Transverse colon (tissue), 4 donors: Measurements from ENCODE around the gene PITPNC1.

ENCODE experiments used
- CTCF ChIP-seq, 5 experiments: fragments of 200-600 bp in 3 of 5; fragments of 450-650 bp in 2 of 5; sonication (generic) in 3 of 5; IDR thresholded peaks; 1 replicate in 2 of 5; 2 replicates in 3 of 5; pipeline ENCODE4 v1.5.1; 2016 to 2017; ENCODE audit warnings: antibody characterized with exemption in 5 of 5, inconsistent platforms in 3 of 5, mild to moderate bottlenecking in 2 of 5, moderate library complexity in 1 of 5
- EP300 ChIP-seq: sonication (generic); formaldehyde crosslinking; IDR thresholded peaks from one replicate; pipeline ENCODE4 v1.6.1; 2017; ENCODE audit warnings: antibody characterized with exemption, low read depth
- POLR2A ChIP-seq: fragments of 450-650 bp; IDR thresholded peaks from one replicate; pipeline ENCODE4 v1.6.1; 2016; ENCODE audit warnings: antibody characterized with exemption, mild to moderate bottlenecking, moderate library complexity
- POLR2AphosphoS5 ChIP-seq, 3 donors: sonication (generic); formaldehyde crosslinking; IDR thresholded peaks; one replicate each; pipeline ENCODE4 v1.6.1; 2016; ENCODE audit warnings: antibody characterized with exemption in 3 of 3

- TF ChIP-seq CTCF (IDR thresholded peaks at IDR 0.05) = no peak
- TF ChIP-seq EP300 = no peak
- no peak for TF ChIP-seq POLR2A
- no peak for TF ChIP-seq POLR2AphosphoS5 (IDR thresholded peaks at IDR 0.05)
Observed at GRCh38 chr17:67555855-67556254, 178.8 kb downstream of the PITPNC1 start.
